NCI-H1436 treated with DMSO at 0.1 percent for 48 hours (cell line): ENCODE data around the gene FAM217A.

Experiments
- DNase-seq: peaks from one replicate; lab custom pipeline; 2025; lab: John Stamatoyannopoulos, UW

The FAM217A gene

GRCh38 chr6:4021854-4022695, 56.9 kb downstream of the FAM217A start:
- no peak for DNase-seq

DNA sequence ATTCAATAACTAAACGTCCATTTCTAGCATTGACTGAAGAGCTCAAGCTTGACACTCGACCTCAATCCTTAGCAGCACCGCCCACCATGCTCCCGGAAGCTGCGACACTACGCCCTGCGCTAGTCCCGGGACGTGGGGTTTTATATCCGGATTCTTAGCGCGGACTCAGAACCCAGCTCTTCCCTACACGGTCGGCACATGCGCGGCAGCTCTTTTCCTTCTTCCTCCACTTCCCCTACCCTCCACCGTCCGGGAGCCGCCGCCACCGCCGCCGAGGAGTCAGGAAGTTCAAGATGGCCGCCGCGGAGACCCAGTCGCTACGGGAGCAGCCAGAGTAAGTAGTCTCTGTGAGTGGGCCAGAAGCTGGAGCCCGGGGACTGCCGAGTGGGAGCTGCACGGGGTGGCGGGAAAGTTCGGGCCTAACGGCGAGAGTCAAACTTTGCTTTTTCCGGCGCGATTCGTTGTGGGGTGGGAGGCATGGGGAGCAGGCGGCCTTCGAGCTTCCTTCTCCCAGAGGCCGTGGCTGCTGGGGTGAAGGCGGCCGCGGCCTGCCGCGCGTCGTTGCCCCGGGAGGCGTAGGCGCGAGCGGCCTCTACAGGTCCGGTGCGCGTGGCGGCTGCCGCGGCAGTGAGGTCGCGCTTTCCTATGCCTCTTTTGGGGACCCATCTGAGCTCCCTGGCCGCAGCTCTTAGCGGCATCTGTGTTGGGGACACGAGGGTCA, 57.6 kb downstream of the FAM217A start:
- DNase-seq, result peak; percentile 82

DNA sequence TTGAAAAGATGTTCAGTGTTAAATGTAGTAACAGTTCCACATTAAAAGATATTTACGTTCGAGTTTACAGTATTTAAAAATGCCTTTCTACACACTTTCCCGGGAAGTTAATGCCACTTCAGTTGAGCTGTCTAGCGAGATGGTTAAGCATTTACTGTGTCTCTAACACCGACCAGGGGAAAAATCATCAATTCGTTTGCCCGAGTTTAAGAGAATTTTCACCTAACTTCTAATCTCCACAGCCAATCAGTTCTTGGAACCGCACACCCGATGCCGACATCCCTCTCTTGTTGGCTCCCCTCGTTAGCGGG, 58.2 kb downstream of the FAM217A start:
- DNase-seq, result no peak

- DNase-seq, result no peak
Measured at GRCh38 chr6:4018924-4019236, 60.1 kb downstream of the FAM217A start.
